ENCODE data around the gene TMEM222.

DNA sequence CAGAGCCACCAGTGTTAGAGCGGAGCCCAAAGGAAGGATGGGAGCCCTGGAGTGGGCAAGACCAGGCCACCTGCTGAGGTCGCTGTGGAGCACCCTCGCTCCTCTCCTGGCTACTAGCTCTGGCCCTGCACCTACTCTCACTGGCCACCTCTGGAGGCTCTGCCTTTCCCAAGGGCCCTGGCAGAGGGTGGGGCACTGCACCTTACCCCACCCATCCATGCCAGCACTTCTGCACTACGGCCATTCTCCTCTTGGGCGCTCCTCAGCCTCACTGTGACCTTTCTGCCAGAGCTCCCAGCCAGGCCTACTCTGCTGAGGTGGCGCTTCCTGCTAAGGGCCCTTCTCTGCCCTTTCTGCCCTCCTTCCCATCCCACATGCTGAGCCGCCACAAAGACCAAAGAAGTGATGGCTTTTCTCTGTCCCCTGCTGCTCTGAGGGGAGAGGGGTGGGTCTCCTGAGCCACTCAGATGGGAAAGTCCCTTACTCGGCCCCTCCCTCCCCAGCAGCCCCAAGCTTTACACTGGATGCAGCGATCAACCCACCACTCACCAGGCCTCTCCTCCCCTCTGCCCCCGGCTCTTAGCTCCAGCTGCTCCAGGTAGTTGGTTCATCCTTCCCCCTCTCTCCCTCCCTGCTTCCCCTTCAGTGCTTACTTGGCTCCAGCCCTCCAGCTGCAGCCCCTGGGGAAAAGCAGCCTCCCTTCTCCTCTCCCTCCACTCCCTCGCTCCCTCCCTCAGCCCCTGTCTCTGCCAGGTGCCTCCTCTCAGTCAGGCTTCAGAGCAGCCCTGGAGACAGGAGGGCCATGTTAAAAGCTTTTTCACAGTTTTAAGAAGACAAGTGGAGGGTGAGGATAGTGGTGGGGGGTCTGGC lies 14.8 kb upstream of the TMEM222 start:
- TF ChIP-seq FOXM1 (IDR thresholded peaks at IDR 0.05; ENCODE audit: borderline replicate concordance) (no peak), CTBP1 (IDR thresholded peaks at IDR 0.05; ENCODE audit: borderline replicate concordance) (no peak), SP1 (IDR thresholded peaks at IDR 0.05) (no peak)

Data from HEK293T (cell line).